Keratinocyte (primary cell): ENCODE data around the gene MLX. TPM values are rescaled to one million over a fixed set of nuclear protein-coding genes. Genes with fewer than 3 reads are reported as not detected.
A peak's percentile ranks its signal among the peaks of the same experiment; 100 is the strongest.

ENCODE experiments used
- DNase-seq: peaks from one replicate; pipeline ENCODE4 v3.0.0-alpha.2; 2011; ENCODE audit warnings: low read depth, missing footprints, low spot score
- FAIRE-seq: peaks from 2 replicates; lab custom pipeline; 2011; peaks lifted over from hg19 to GRCh38; lab: Jason Lieb, UNC
- H2AFZ ChIP-seq: 2 replicates; pipeline ENCODE4 v1.6.0; 2012; ENCODE audit warnings: low read length, control low read depth, inconsistent platforms; ENCODE audit not compliant: control insufficient read depth
- H3K27ac ChIP-seq: 2 replicates; pipeline ENCODE4 v1.5.1; 2011; ENCODE audit warnings: low read length; ENCODE audit not compliant: control insufficient read depth, insufficient read depth
- H3K27me3 ChIP-seq: 3 replicates; pipeline ENCODE4 v1.6.0; 2011; ENCODE audit warnings: low read length; ENCODE audit not compliant: control insufficient read depth, insufficient read depth; ENCODE audit errors: extremely low read depth
- H3K36me3 ChIP-seq, 2 experiments: 2 replicates in 1 of 2; 3 replicates in 1 of 2; pipeline ENCODE4 v1.5.1; 2011; ENCODE audit warnings: low read length in 2 of 2, mild to moderate bottlenecking in 1 of 2; ENCODE audit not compliant: control insufficient read depth in 2 of 2, insufficient read depth in 2 of 2; ENCODE audit errors: extremely low read depth in 1 of 2
- H3K4me1 ChIP-seq: 3 replicates; pipeline ENCODE4 v1.5.1; 2011; ENCODE audit warnings: low read length; ENCODE audit not compliant: control insufficient read depth, insufficient read depth; ENCODE audit errors: extremely low read depth
- H3K4me2 ChIP-seq: 3 replicates; pipeline ENCODE4 v1.6.0; 2011; ENCODE audit warnings: low read depth, low read length; ENCODE audit not compliant: control insufficient read depth, insufficient read depth; ENCODE audit errors: extremely low read depth
- H3K4me3 ChIP-seq, 3 experiments: fragments of 200-600 bp in 1 of 3; sonication (generic) in 1 of 3; 2 replicates in 2 of 3; 3 replicates in 1 of 3; pipeline ENCODE4 v1.5.1; 2011 to 2016; ENCODE audit warnings: low read length in 3 of 3, mild to moderate bottlenecking in 3 of 3, control low read depth in 2 of 3, inconsistent platforms in 1 of 3, low read depth in 1 of 3, mixed read lengths in 1 of 3, mixed run types in 1 of 3, moderate library complexity in 1 of 3; ENCODE audit not compliant: control insufficient read depth in 2 of 3, insufficient read depth in 2 of 3; ENCODE audit errors: extremely low read depth in 1 of 3
- H3K79me2 ChIP-seq: 2 replicates; pipeline ENCODE4 v1.6.0; 2012; ENCODE audit warnings: low read length; ENCODE audit not compliant: control insufficient read depth, insufficient read depth
- H3K9ac ChIP-seq: 3 replicates; pipeline ENCODE4 v1.6.0; 2011; ENCODE audit warnings: low read length; ENCODE audit not compliant: control insufficient read depth, insufficient read depth; ENCODE audit errors: extremely low read depth
- H3K9me1 ChIP-seq: 3 replicates; pipeline ENCODE4 v1.6.0; 2011; ENCODE audit warnings: low read length; ENCODE audit not compliant: control insufficient read depth, insufficient read depth; ENCODE audit errors: extremely low read depth
- H3K9me3 ChIP-seq: 2 replicates; pipeline ENCODE4 v1.5.1; 2012; ENCODE audit warnings: low read depth, low read length; ENCODE audit not compliant: control insufficient read depth
- H4K20me1 ChIP-seq: 3 replicates; pipeline ENCODE4 v1.6.0; 2011; ENCODE audit warnings: low read length; ENCODE audit not compliant: control insufficient read depth, insufficient read depth; ENCODE audit errors: extremely low read depth
- CTCF ChIP-seq, 3 experiments: IDR thresholded peaks in 1 of 3; conservative IDR thresholded peaks in 1 of 3; optimal IDR thresholded peaks in 1 of 3; 2 replicates in 2 of 3; 3 replicates in 1 of 3; pipeline versions ENCODE3 to v1.5.1; 2011; ENCODE audit warnings: low read length in 3 of 3, mild to moderate bottlenecking in 3 of 3, moderate library complexity in 2 of 3, control low read depth in 1 of 3, inconsistent platforms in 1 of 3; ENCODE audit not compliant: insufficient read depth in 2 of 3; ENCODE audit errors: extremely low read depth in 1 of 3
- EZH2 ChIP-seq: IDR thresholded peaks from one replicate; pipeline ENCODE4 v1.6.1; 2012; ENCODE audit warnings: inconsistent platforms, mild to moderate bottlenecking, low read length, moderate library complexity
- dilution Hi-C: fragments of 300-500 bp; cut with MboI; formaldehyde crosslinking; loops from one replicate; pipeline ENCODE4 v1.7.0; 2020; ENCODE audit warnings: low sequenced_read_pairs; ENCODE audit not compliant: extremely low pct_ligation_motif_present
- polyA plus RNA-seq, 5 experiments: library from polyadenylated mRNA; depleted of rRNA in 3 of 5; stranded (reverse) in 3 of 5; stranded (forward) in 1 of 5; unstranded in 1 of 5; fragments of >200 nt; gene quantifications; 1 replicate in 1 of 5; 2 replicates in 3 of 5; 3 replicates in 1 of 5; pipeline versions ENCODE4 v1.2.1 to v1.2.3, GENCODE V29; 2011 to 2012; ENCODE audit warnings: missing spikeins in 2 of 5, low read depth in 1 of 5, low replicate concordance in 1 of 5

Gene MLX
- polyA plus RNA-seq, 1 donor (not counting 4 experiments of a cell fraction or from before 2014, with no cell fraction given), result 39.2 TPM

GRCh38 chr17:42566215-42566882, 551 bp upstream of the MLX start:
- H3K36me3 ChIP-seq, result peaks cover 28 to 52% of the 10 kb centered on the region in 2 experiments
- H3K9ac ChIP-seq, result peak overlapping the region; percentile 71
- H3K79me2 ChIP-seq, result peaks cover 49% of the 10 kb centered on the region
- H3K4me1 ChIP-seq, result peaks cover 31% of the 10 kb centered on the region
- peak overlapping the region; percentile 92 for H3K4me2 ChIP-seq
- dilution Hi-C loops, result no loop called here
- peak overlapping the region; percentile 22 for H3K27ac ChIP-seq
- H3K4me3 ChIP-seq, result peak overlapping the region; percentile 85 to 93 (median 88)
- no peaks in the 10 kb centered on the region for H4K20me1 ChIP-seq
- H3K9me3 ChIP-seq, result no peaks in the 10 kb centered on the region
- no peaks in the 10 kb centered on the region for H3K27me3 ChIP-seq
- H2AFZ ChIP-seq, result peak overlapping the region; percentile 74
- no peaks in the 10 kb centered on the region for H3K9me1 ChIP-seq
- FAIRE-seq (no peak), DNase-seq (no peak)
- TF ChIP-seq EZH2, result no peak
- no peak for TF ChIP-seq CTCF (optimal IDR thresholded peaks at IDR 0.05 in 1 of 3, IDR thresholded peaks at IDR 0.05 in 1 of 3, conservative IDR thresholded peaks at IDR 0.05 in 1 of 3; ENCODE audit: extremely low read depth in 1 of 3, insufficient read depth in 2 of 3, low read length in 3 of 3)

GRCh38 chr17:42568341-42569111, 1.6 kb downstream of the MLX start:
- Histone ChIP-seq H3K9me3 (no peaks in the 10 kb centered on the region), H3K36me3 (peaks cover 43 to 62% of the 10 kb centered on the region in 2 experiments), H3K9ac (no peak overlapping the region), H3K27me3 (no peaks in the 10 kb centered on the region), H3K4me3 (no peak overlapping the region), H4K20me1 (no peaks in the 10 kb centered on the region), H3K4me1 (peaks cover 18% of the 10 kb centered on the region), H2AFZ (no peak overlapping the region), H3K9me1 (no peaks in the 10 kb centered on the region), H3K79me2 (peaks cover 35% of the 10 kb centered on the region), H3K4me2 (no peak overlapping the region), H3K27ac (no peak overlapping the region)
- dilution Hi-C loops, result no loop called here
- FAIRE-seq (no peak), DNase-seq (no peak)
- TF ChIP-seq CTCF (optimal IDR thresholded peaks at IDR 0.05 in 1 of 3, IDR thresholded peaks at IDR 0.05 in 1 of 3, conservative IDR thresholded peaks at IDR 0.05 in 1 of 3; ENCODE audit: extremely low read depth in 1 of 3, insufficient read depth in 2 of 3, low read length in 3 of 3) (no peak), EZH2 (no peak)
